GM13977 (cell line): ENCODE results near the gene PROM2.

Experiments used
- DNase-seq: peaks from one replicate; pipeline ENCODE4 v3.0.0; 2012; ENCODE audit warnings: low spot score
- CTCF ChIP-seq: IDR thresholded peaks from 2 replicates; pipeline ENCODE4 v1.5.1; 2012; ENCODE audit warnings: mild to moderate bottlenecking, control low read depth; ENCODE audit not compliant: insufficient read depth; ENCODE audit errors: extremely low read depth, missing control alignments
- in situ Hi-C: fragments of 300-500 bp; cut with MboI; formaldehyde crosslinking; loops from one replicate; pipeline ENCODE4 v1.12.0; 2022; ENCODE audit warnings: low sequenced_read_pairs, low pct_unique_long_range_greater_than_20kb, mixed read lengths, inconsistent platforms; ENCODE audit not compliant: unreplicated experiment

The PROM2 gene

DNA sequence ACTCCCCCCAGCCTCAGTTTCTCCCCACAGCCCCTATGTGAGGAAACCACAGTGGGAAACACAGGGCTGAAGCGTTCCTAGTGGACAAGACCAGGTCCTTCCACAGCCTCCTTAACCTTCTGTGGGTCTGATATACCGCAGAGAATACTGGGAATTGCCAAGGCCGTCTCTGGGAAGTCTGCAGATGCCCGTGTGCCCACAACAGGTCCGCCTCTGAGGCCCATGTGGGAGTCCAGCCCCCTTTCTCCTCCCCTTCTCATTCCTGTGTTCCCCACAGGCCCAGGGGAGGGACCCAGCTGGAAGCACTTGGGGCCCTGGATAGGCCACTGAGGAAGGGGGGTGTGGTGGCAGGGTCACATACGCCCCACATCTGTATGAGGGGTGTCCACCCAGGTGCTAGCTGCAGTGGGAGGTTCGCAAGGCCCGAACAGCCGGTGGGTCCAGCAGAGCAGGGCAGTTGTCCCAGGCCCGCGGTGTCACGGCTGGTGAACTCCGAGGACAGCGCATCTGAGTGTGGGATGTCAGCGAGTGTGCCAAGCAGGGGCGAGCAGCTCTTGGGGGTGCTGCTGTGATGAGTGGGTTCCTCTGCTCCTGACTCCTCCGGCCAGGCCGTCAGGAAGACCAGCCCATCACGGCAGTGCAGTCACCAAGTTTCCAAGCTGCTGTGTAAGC lies 20.5 kb downstream of the PROM2 start:
- TF ChIP-seq CTCF: no peak
- in situ Hi-C loops: no loop called here
- DNase-seq: no peak

DNA sequence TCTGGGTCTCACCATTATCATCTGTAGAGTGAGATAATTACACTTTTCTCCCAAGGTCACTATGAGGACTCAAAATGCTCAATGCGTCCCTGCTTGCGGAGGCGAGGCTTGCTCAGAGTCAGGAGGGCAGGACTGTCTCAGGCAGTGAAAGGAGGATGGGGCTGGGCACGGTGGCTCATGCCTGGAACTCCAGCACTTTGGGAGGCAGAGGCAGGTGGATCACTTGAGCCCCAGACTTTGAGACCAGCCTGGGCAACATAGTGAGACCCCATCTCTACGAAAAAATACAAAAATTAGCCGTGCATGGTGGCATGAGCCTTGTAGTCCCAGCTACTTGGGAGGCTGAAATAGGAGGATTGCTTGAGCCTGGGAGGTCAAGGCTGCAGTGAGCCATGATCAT lies 21.1 kb downstream of the PROM2 start:
- in situ Hi-C loops: no loop called here
- no peak for DNase-seq
- no peak for TF ChIP-seq CTCF

DNA sequence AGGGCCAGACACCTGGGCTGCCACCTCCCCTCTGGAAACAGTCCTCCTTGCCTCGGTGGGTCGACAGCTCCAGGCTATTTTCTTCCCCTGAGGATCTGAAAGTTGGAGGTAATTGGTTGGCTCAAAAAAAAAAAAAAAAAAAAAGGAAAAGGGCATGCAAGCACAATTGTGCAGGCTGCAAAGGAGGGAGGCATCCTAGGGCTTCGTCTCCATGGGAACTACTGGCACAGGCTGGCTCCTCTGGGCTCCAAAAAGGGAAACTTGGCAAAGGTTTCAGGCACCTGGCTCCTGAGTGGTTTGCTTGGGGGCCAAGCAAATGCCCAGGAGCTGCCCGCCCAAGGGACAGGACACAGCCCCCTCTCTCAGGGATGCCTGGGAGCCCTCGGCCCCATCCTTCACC lies 21.8 kb downstream of the PROM2 start:
- no peak for TF ChIP-seq CTCF
- in situ Hi-C loops: no loop called here
- DNase-seq: no peak

DNA sequence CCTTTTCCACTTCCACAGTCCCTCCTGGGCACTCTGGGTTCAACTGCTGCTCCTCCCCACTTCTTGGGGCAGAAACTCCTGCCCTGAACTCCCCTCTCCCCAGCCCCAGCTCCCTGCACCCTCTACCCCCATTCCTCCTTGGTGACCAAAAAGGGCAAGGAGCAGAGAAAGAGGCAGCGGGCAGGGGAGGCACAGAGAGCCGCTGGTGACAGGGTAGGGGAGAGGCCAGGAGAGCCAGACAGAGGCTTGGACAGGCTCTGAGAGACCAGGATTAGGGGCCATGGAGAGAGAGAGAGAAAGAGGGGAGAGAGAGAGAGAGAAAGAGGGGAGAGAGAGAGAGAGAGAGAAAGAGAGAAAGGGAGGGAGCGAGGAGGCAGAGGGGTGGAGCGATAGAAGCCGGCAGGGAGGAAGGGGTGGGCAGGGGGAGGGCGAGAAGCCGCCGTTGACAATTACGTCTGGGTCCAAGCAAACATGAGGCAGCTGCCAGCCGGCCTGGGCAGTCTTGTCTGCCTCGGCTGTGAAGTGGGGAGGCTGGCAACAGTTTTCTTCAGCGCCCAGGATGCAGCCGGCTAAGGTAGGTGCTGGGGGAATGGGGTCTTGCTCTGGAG lies 22.7 kb downstream of the PROM2 start, which contains the start of gene KCNIP3:
Gene KCNIP3 (plus strand): TSS at position 468 of the 608 bp plus-strand sequence. CDS start 92 bp downstream, at position 560.
- DNase-seq: no peak
- TF ChIP-seq CTCF: no peak
- in situ Hi-C loops: no loop called here

DNA sequence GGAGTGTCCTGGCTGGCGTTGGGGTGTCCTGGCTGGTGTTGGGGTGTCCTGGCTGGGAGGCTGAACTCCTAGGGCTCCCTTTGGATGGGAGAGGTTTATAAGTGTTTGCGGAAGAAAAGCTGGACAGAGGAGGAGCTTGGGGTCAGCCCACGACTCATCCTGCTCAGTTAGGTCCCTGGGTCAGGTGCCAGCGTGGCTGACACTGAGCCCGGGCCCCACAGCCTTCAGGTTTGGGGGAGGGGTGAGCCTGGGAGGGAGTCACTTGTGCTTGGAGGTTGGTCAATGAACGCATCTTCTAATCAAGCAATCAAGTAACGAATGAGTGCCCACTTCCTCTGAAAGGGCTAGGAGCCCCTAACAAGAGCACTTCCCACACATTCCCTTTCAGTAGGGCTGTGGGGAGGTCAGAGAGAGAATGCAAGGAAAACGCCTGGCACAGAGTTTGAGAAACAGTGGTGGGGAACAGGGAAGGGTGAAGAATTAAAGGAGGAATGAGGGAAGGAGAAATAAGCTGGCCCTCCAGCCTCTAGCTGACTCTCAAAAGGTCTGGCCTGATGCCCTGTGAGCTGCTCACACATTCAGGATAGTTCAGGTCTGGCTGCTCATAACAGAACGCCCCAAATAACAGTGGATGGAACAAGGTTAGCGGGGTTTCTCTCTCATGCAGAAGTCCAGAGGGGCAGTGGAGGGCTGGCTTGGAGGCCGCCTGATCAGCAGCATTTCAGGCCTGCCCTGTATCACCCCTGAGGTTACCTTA lies 23.6 kb downstream of the PROM2 start:
- DNase-seq: no peak
- in situ Hi-C loops: no loop called here
- no peak for TF ChIP-seq CTCF

GRCh38 chr2:95298486-95299111 lies 24.4 kb downstream of the PROM2 start:
- DNase-seq: no peak
- in situ Hi-C loops: no loop called here
- no peak for TF ChIP-seq CTCF
